DMS114 treated with DMSO at 0.1 percent for 48 hours (cell line): ENCODE data around the gene NR3C2.

ENCODE experiments used
- DNase-seq: peaks from one replicate; lab custom pipeline; 2025; ENCODE audit not compliant: unreplicated experiment; lab: John Stamatoyannopoulos, UW

Gene NR3C2

DNA sequence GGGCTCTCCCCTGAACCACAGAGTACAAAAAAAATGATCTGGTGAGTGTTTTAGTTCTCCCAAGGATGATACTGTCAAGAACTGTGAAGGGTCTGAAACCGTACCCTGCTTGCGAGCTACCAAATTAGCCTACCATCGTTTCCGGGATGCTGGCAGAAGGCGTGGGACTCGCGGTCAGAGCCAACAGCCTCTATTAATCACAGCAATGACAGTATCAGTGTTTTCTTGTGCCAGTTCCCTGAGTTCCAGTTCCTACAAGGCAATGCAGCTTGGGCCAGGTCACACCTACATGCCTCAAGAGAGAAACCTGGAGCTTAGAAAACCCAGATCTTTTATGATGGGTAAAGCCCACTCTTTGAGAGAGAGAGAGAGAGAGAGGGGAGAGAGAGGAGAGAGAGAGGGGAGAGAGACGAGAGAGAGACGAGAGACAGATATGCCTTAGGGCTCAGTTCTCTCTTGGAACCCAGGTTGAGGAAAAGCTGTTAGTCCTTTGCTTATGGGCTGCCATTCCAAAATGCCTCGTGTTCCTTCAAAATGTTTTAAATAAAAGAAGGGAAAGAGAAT, 382.5 kb downstream of the NR3C2 start:
- DNase-seq = no peak

GRCh38 chr4:148057984-148058859, 384.0 kb downstream of the NR3C2 start:
- no peak for DNase-seq

DNA sequence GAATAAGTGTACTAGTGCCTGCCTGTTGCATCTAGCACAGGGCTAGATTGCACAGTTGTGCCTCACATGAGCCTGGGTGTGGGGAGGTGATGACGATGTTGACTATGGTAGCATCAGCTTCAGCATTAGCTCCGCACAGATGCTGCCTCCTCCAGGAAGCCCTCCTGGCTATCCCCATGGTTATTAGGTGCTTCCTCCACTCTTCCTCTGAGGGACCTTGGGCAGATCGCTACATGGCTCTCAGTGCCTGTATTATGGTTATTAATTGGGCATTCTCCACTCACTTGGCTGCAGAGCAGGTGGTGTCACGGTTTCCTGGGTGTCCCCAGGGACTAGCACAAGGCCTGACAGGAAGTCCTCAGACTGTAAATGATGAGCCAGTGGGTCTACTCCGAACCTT, 384.7 kb downstream of the NR3C2 start:
- no peak for DNase-seq

- DNase-seq = no peak
Observed at GRCh38 chr4:148056879-148057278, 385.3 kb downstream of the NR3C2 start.

GRCh38 chr4:148055844-148056243, 386.4 kb downstream of the NR3C2 start:
- DNase-seq = no peak

DNA sequence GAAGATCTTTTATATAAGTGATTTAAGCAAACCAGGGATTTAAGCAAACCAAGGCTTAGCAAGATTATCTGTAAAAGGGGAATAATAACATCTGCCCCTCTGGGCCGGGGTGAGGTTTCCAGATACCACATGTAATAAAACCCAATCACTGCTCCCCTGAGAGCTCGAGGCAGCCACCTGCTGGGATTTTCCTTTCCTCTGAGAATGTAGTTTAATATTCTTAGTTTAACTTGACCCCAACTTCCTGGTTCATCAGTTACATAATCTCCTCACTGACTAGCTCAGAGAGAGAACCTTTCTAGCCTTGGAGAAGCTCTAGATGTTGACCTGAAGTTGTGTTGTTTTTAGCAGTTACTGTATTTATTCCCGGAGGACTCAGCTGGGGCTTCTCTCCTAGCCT, 387.9 kb downstream of the NR3C2 start:
- no peak for DNase-seq

- DNase-seq = no peak
Observed at GRCh38 chr4:148053298-148054003, 388.8 kb downstream of the NR3C2 start.

DNA sequence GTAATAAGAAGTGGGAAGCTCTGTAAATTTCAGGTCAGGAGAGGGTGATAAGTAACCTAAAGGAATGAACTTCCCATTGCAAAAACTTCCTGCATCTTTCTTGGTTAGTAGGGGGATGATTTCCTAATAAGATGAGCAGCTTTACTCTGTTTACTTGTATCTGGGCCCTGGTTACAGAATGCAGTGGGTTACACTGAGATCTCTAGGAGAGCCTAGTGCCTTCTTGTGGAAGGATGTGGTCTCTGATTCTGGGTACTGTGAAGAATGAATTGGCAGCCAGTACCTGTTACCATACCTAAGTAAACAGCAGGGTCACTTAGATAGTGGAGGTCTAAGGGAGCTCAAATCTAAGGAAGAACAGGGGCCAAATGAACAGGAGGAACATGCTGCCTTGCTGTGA, 389.8 kb downstream of the NR3C2 start:
- DNase-seq = no peak

- DNase-seq = no peak
Observed at GRCh38 chr4:148051403-148051802, 390.8 kb downstream of the NR3C2 start.

DNA sequence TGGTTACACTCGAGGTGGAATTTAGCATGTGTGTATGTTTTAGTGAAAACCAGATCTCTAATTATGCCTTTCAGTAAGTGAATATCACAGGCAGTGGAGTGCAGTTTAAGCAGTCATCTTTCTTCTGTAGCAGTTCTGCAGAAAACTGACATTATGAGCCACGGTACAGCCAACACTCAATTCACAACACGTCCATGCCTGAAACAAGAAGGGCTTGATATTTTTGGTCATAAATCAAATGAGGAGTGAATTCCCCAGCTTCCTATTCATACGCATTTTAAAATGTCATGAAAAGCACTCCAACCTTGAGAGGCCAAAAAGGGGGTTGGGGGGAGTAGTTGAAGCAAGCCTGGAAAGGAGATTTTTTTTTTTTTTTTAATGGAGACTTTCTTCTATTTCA, 393.6 kb downstream of the NR3C2 start:
- no peak for DNase-seq

GRCh38 chr4:148044912-148045352, 397.3 kb downstream of the NR3C2 start:
- no peak for DNase-seq

DNA sequence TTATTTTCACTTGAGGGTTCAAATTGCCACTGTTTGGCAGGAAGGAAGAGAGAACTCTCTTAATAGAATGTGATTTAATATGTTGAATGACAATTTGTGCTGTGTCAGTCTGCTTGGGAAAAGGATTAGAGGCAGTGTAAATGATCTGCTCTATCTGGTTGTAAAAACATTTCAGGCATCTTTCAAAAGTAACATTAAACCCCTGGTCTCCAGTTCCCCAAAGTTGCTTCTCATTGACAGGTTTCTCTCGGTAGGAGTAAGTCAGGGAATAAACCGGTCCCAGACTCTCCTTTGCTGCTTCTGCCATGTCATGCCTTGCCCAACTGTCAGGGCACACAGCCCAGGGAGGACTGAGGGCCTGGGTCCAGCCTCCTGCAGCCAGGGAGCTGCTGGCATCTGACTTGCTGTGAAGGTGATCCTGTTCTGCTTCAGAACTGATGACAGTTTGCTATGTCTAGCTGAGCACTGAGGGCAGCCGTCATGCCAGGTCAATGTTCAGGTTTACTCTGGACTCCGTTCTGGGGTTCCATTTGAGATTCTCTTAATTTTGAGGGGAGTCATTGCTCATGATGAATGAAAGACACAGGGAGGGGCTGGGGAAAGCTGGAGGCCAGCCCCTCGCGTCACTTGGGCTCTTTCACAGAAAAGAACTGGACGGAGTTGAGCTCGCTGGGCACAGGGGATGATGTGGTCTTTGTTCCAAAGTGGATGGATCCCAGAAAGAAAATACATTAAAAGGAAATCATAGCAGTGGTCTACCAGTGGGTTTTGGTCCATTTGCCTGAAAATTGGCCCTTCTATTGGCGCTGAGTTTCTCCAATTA, 397.9 kb downstream of the NR3C2 start:
- no peak for DNase-seq

DNA sequence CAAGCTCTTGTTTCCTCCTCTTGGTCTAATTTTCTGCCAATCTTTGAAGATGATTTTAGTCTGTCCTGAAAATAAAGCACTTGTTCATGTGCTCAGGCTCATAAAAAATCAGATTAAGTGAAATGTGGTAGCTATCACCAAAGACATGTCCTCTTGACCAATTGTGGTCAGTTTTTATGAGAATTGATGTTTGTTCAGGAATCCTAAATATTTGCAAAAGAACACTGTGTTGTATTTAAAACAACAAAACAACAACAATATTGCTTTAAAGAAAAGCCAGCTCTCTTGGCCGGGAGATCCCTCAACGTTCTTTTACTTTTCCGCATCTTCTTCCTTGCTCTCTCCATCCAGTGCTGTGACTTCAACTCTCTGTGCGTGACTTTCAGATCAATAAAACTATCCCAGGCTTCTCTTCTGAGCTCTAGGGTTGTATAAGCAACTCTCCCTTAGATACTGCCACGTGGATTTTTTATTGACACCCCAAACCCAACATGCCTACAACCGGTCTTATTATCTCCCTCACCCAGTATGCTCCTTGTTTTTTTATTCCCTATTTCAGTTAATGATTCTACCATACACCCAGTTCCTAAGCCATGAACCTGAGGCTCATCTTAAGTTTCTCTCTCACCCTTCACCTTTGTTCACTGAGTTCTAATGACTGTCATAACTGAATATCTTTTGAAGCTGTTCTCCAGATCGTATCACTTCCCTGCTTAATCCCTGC, 400.4 kb downstream of the NR3C2 start:
- DNase-seq = no peak

- DNase-seq = no peak
Observed at GRCh38 chr4:148034813-148035212, 407.4 kb downstream of the NR3C2 start.

DNA sequence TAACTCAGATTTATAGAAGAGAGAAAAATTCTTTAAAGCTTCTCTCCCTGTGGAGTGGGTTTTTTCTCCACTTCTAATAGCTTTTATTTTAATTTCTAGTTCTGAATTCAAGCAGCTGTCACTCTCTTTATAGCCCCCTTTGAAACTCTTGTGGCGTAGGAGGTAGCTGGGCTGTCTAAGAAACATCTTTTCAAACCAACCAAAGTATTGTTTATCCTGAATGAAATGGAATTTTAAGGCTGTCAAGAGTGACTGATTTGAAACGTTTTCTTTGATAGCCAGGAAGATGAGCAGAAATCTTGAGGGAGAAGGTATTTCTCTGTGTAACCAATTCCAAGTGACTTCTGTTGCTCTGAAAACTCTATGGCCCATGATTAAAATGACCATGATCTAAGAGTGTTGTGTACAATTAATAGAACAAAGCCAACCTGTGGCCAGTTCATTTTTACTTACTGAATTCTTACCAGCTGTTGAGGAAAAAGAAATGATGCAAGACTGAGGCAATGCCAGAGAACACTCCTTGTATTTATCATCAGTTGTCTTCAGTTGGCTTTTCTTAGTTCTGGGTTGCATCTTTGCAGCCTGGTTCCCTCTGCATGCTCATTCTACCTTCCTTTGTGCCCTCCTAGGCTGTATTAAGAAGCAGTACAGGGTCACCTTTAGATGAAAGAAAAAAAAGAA, 411.9 kb downstream of the NR3C2 start:
- DNase-seq = no peak

DNA sequence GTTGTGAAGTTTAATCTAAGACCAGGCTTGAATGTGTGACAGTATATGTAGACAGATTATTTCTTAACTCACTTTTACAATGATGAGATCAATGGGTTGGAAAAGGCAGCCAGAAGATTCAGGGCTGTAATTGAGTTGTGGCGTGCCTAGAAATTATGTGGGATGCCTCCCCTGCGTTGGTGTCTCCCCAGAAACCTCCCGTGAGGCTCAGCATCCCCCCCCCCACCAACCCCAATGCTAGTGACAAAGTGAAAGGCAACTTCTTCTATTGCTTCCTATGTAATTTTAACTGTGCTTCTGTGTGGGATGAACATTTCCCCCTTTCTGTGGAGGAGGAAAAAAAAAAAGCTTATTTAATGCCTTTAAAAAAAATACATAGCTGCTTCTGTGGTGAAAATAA, 412.4 kb downstream of the NR3C2 start:
- DNase-seq = no peak
